Thyroid gland (tissue), 4 donors: Measurements from ENCODE around the gene EFNA5.

Experiments
- CTCF ChIP-seq, 6 experiments: fragments of 200-600 bp in 3 of 6; fragments of 450-650 bp in 3 of 6; sonication (generic) in 3 of 6; IDR thresholded peaks; one replicate each; pipeline ENCODE4 v1.5.1; 2016 to 2019; ENCODE audit warnings: antibody characterized with exemption in 6 of 6, mild to moderate bottlenecking in 2 of 6, inconsistent platforms in 1 of 6, moderate library complexity in 1 of 6
- POLR2A ChIP-seq, 2 donors: fragments of 450-650 bp; IDR thresholded peaks; one replicate each; pipeline ENCODE4 v1.6.1; 2017; ENCODE audit warnings: antibody characterized with exemption in 2 of 2, mild to moderate bottlenecking in 2 of 2, moderate library complexity in 1 of 2

DNA sequence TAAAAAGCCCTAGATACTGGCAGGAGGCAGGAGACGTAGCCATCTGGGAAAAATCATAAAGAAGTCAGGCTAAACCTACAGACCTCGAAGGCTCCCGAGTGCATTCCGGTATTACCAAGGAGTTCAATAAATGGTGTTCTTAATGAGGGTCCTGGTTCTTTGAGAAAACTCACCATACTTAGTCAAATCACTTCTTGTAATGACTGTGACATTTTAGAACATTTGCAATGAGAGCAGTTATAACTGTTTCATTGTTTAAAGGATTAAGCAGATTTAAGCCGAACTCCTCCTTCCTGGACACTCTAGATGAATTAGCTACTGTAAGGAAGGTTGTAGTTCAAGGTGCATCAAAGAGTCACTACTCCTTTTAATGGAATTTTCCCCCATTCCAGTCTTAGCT lies 67.8 kb downstream of the EFNA5 start:
- no peak for TF ChIP-seq POLR2A (IDR thresholded peaks at IDR 0.05)
- TF ChIP-seq CTCF (IDR thresholded peaks at IDR 0.05) = no peak
